GM10248 (cell line): Measurements from ENCODE around the gene C16orf82.

Experiments
- CTCF ChIA-PET: fragments of 300-600 bp; sonication (Branson Sonifier 250); formaldehyde crosslinking; extraction: SDS; loops from one replicate; lab custom pipeline; 2021; ENCODE audit warnings: antibody characterized with exemption; lab: Yijun Ruan, JAX
- POLR2A ChIA-PET: fragments of 350-650 bp; sonication (Branson Sonifier 250); formaldehyde crosslinking; extraction: SDS; loops from one replicate; lab custom pipeline; 2020; ENCODE audit warnings: antibody characterized with exemption; lab: Yijun Ruan, JAX
- DNase-seq: peaks from one replicate; pipeline ENCODE4 v3.0.0; 2012; ENCODE audit errors: extremely low spot score
- TF ChIP-seq, protein P1 (sequence below): IDR thresholded peaks from 2 replicates; pipeline ENCODE4 v1.5.1; 2012; ENCODE audit warnings: mild to moderate bottlenecking, low read depth; ENCODE audit errors: extremely low read depth, missing control alignments, control extremely low read depth

Gene C16orf82

DNA sequence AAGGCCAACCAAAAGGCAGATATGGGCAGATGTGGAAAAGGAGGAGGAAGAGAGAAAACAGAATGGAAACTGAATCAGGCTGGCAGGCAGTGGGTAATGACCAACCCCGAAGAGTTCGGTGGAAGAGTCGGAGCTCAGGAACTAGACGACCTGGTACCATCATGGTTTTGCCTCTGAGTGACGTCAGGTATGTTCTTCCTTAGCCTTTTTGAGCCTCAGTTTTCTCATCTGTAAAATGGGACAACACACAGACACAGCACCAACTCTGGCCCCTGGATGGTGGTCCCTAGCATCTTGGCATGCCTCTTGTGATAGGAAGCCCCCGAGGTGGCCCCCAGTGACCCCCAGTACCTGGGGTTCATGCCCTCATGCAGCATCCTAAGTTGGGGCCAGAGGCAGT, 37.2 kb upstream of the C16orf82 start:
- DNase-seq, result no peak
- CTCF ChIA-PET, result no interaction called here
- TF ChIP-seq, protein P1, sequence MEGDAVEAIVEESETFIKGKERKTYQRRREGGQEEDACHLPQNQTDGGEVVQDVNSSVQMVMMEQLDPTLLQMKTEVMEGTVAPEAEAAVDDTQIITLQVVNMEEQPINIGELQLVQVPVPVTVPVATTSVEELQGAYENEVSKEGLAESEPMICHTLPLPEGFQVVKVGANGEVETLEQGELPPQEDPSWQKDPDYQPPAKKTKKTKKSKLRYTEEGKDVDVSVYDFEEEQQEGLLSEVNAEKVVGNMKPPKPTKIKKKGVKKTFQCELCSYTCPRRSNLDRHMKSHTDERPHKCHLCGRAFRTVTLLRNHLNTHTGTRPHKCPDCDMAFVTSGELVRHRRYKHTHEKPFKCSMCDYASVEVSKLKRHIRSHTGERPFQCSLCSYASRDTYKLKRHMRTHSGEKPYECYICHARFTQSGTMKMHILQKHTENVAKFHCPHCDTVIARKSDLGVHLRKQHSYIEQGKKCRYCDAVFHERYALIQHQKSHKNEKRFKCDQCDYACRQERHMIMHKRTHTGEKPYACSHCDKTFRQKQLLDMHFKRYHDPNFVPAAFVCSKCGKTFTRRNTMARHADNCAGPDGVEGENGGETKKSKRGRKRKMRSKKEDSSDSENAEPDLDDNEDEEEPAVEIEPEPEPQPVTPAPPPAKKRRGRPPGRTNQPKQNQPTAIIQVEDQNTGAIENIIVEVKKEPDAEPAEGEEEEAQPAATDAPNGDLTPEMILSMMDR, result no peak
- POLR2A ChIA-PET, result no interaction called here

- POLR2A ChIA-PET, result no interaction called here
- TF ChIP-seq, protein P1, result no peak
- CTCF ChIA-PET, result no interaction called here
- DNase-seq, result no peak
Measured at GRCh38 chr16:27033281-27033979, 33.3 kb upstream of the C16orf82 start.

DNA sequence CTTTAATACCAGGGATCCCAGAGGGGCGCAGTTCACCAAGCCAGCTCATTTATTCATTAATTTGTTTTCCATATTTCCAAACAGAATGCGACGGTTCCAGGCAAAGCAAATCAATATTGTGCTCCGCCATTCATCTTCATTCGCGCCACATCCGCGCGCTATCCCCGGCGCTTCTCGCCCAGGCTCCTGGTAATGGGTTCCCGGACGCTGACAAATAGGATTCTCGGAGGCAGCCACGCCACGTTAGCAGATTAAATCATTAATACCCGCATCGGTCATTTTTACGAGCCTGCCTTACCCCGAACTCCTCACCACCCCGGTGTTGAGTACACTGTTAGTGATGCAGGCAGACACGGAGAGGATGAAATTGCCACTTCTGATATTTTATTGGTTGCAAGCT, 26.0 kb upstream of the C16orf82 start:
- POLR2A ChIA-PET, result no interaction called here
- CTCF ChIA-PET, result no interaction called here
- DNase-seq, result no peak
- TF ChIP-seq, protein P1, result no peak

DNA sequence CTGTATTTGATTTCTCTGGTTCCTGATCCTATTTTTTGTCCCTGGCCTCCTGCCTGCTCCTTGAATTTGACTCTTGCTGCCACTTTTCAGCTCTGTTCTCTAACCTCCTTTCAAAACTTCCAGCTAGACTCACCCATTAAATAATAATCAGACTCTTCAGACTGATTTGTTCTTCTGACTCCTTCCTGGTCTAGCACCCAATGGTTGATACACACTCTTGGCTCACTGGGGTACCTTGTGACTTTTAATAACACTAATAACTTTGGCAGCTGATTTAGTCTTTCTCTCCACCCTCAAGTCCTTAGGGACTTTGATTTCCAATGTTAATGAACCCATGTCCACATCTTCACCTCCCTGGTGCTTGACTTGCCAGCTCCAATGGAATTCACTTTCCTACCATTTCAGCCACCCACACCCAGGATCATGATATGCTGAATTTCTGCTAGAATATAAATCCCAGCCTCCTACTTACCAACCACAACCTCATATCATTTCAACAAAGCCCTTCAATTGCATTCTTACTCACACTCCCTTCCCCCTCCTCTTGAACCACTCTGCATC, 19.7 kb upstream of the C16orf82 start:
- CTCF ChIA-PET, result no interaction called here
- POLR2A ChIA-PET, result no interaction called here
- TF ChIP-seq, protein P1, result no peak
- no peak for DNase-seq

DNA sequence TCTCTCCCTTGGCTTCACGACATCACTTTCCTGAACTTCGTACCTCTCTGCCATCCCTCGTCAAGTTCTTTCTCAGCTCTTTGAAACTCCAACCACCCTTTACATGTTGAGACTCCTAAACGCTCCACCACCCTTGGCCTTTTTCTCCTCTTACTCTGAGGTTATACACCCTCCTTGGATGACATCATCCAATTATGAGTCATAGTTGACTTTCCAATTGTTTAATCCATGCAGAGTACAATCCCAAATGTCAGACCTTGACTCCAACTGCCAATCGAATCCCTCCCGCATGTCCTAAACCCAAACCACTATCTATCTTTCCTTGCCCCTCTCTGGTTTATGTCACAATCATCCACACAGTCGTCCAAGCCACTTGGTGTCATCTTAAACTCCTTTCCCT, 18.4 kb upstream of the C16orf82 start:
- TF ChIP-seq, protein P1, result no peak

DNA sequence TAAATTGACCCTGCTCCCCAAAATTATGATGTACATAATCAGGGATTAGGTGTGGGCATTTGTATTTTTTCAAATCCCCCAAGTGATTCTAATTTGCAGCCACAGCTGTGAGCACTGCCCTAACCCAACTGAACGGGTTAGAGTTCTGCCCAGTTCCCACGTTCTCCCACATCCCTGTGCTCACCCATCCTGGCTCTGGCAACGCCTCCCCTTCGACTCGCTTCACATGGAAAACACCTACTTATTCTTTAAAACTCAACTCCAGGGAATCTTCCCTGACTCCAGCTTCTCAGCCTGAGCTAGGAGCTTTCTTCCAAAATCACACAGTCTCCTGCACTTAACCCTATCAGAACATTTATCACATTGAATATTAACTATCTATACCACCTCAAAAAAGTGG, 17.6 kb upstream of the C16orf82 start:
- ChIA-PET CTCF (no interaction called here), POLR2A (no interaction called here)
- TF ChIP-seq, protein P1, result no peak
- DNase-seq, result no peak

More for the DNA sequence above, 18.4 kb upstream of the C16orf82 start:
- ChIA-PET CTCF (no interaction called here), POLR2A (no interaction called here)
- DNase-seq, result no peak

- CTCF ChIA-PET, result no interaction called here
- DNase-seq, result no peak
- TF ChIP-seq, protein P1, result no peak
- POLR2A ChIA-PET, result no interaction called here
Measured at GRCh38 chr16:27052007-27052406, 14.7 kb upstream of the C16orf82 start.
